H1 (cell line): ENCODE measurements around the gene STAM2. TPM values are rescaled to one million over a fixed set of nuclear protein-coding genes. Genes with fewer than 3 reads are reported as not detected.
"Not testable (repeated sequence)": the region's sequence is repeated elsewhere in the genome, so short reads cannot be mapped to it uniquely, and the experiment has no call there.

Source experiments
- CTCF ChIA-PET: fragments of 300-600 bp; sonication (Branson Sonifier 250); formaldehyde crosslinking; loops from one replicate; lab custom pipeline; 2021; ENCODE audit not compliant: partially characterized antibody; lab: Charles Lee
- POLR2A ChIA-PET: fragments of 300-600 bp; sonication (Branson Sonifier 250); formaldehyde crosslinking; loops from one replicate; lab custom pipeline; 2021; ENCODE audit warnings: inconsistent platforms; ENCODE audit not compliant: partially characterized antibody; lab: Charles Lee
- DNase-seq, 2 experiments: peaks; one replicate each; pipeline versions ENCODE4 v3.0.0 to v3.0.0-alpha.2; 2010 to 2022; ENCODE audit warnings: low spot score in 2 of 2, low read depth in 1 of 2, mixed read lengths in 1 of 2
- FAIRE-seq: peaks from 2 replicates; lab custom pipeline; 2011; peaks lifted over from hg19 to GRCh38; lab: Jason Lieb, UNC
- H2AFZ ChIP-seq: 2 replicates; pipeline ENCODE4 v1.8.1; 2012; ENCODE audit warnings: low read length, inconsistent platforms
- H2AK5ac ChIP-seq: 2 replicates; pipeline ENCODE4 v1.6.1; 2013; ENCODE audit warnings: low read depth, low read length
- H2BK120ac ChIP-seq: replicated peaks from 2 replicates; pipeline ENCODE3; 2013; ENCODE audit warnings: low read depth, low read length, inconsistent platforms
- H2BK12ac ChIP-seq: 2 replicates; pipeline ENCODE4 v1.6.1; 2013; ENCODE audit warnings: low read depth, low read length
- H2BK15ac ChIP-seq: 2 replicates; pipeline ENCODE4 v1.6.1; 2013; ENCODE audit warnings: low read length
- H2BK20ac ChIP-seq: 2 replicates; pipeline ENCODE4 v1.6.1; 2013; ENCODE audit warnings: low read length
- H2BK5ac ChIP-seq: 2 replicates; pipeline ENCODE4 v1.6.1; 2013; ENCODE audit warnings: low read depth, low read length
- H3K14ac ChIP-seq: 2 replicates; pipeline ENCODE4 v1.6.1; 2013; ENCODE audit warnings: inconsistent platforms; ENCODE audit not compliant: insufficient read length
- H3K18ac ChIP-seq: 2 replicates; pipeline ENCODE4 v1.6.1; 2013; ENCODE audit warnings: low read length; ENCODE audit errors: extremely low read depth
- H3K23ac ChIP-seq: 2 replicates; pipeline ENCODE4 v1.6.1; 2013; ENCODE audit warnings: inconsistent platforms; ENCODE audit not compliant: insufficient read length
- H3K23me2 ChIP-seq: 2 replicates; pipeline ENCODE4 v1.6.1; 2013; ENCODE audit warnings: low read depth, low read length
- H3K27ac ChIP-seq: 2 replicates; pipeline ENCODE4 v1.6.1; 2011; ENCODE audit warnings: low read depth, low read length, inconsistent platforms
- H3K27me3 ChIP-seq, 4 experiments: replicated peaks in 1 of 4; 1 replicate in 1 of 4; 2 replicates in 3 of 4; pipeline versions ENCODE4 v1.6.1 to v1.8.1; 2011 to 2013; ENCODE audit warnings: low read length in 3 of 4, mild to moderate bottlenecking in 3 of 4, inconsistent platforms in 2 of 4, mixed read lengths in 2 of 4, moderate library complexity in 1 of 4; ENCODE audit not compliant: control insufficient read depth in 3 of 4, insufficient read depth in 3 of 4; ENCODE audit errors: extremely low read depth in 1 of 4
- H3K36me3 ChIP-seq, 4 experiments: 2 replicates each; pipeline versions ENCODE4 v1.6.1 to v1.8.1; 2011 to 2013; ENCODE audit warnings: mild to moderate bottlenecking in 4 of 4, low read length in 3 of 4, moderate library complexity in 2 of 4, control low read depth in 1 of 4, inconsistent platforms in 1 of 4; ENCODE audit not compliant: insufficient read depth in 4 of 4, control insufficient read depth in 2 of 4
- H3K4ac ChIP-seq: replicated peaks from 2 replicates; pipeline ENCODE3; 2013; ENCODE audit warnings: low read length, low read depth, mixed read lengths, inconsistent platforms; ENCODE audit not compliant: insufficient read length
- H3K4me1 ChIP-seq, 4 experiments: replicated peaks in 1 of 4; 1 replicate in 1 of 4; 2 replicates in 3 of 4; pipeline versions ENCODE4 v1.6.1 to v1.8.1; 2011 to 2013; ENCODE audit warnings: low read length in 3 of 4, inconsistent platforms in 2 of 4, mixed read lengths in 1 of 4; ENCODE audit not compliant: insufficient read depth in 4 of 4, control insufficient read depth in 3 of 4
- H3K4me2 ChIP-seq, 2 experiments: 2 replicates each; pipeline versions ENCODE4 v1.6.1 to v1.8.1; 2011 to 2013; ENCODE audit warnings: low read depth in 2 of 2, low read length in 2 of 2, control low read depth in 1 of 2, inconsistent platforms in 1 of 2, mild to moderate bottlenecking in 1 of 2; ENCODE audit not compliant: insufficient read depth in 1 of 2
- H3K4me3 ChIP-seq, 4 experiments: fragments of 200-600, 300-600 bp in 1 of 4; sonication (generic), shearing (Covaris generic), sonication (Bioruptor Twin) in 1 of 4; 2 replicates each; pipeline versions ENCODE4 v1.5.1 to v1.8.1; 2011 to 2016; ENCODE audit warnings: low read length in 4 of 4, low read depth in 3 of 4, control low read depth in 2 of 4, inconsistent platforms in 2 of 4, mild to moderate bottlenecking in 2 of 4, mixed read lengths in 1 of 4, moderate library complexity in 1 of 4; ENCODE audit not compliant: insufficient read depth in 2 of 4; ENCODE audit errors: extremely low read depth in 1 of 4
- H3K56ac ChIP-seq: replicated peaks from 2 replicates; pipeline ENCODE3; 2013; ENCODE audit warnings: low read depth, mild to moderate bottlenecking, mixed read lengths, low read length, inconsistent platforms; ENCODE audit not compliant: insufficient read length
- H3K79me1 ChIP-seq: 2 replicates; pipeline ENCODE4 v1.6.1; 2013; ENCODE audit warnings: low read depth, low read length, control low read depth
- H3K79me2 ChIP-seq, 2 experiments: 2 replicates each; pipeline versions ENCODE4 v1.6.1 to v1.8.1; 2012 to 2013; ENCODE audit warnings: low read length in 2 of 2, mild to moderate bottlenecking in 2 of 2, inconsistent platforms in 1 of 2; ENCODE audit not compliant: insufficient read depth in 2 of 2, control insufficient read depth in 1 of 2
- H3K9ac ChIP-seq, 4 experiments: replicated peaks in 1 of 4; 1 replicate in 1 of 4; 2 replicates in 3 of 4; pipeline versions ENCODE4 v1.6.1 to v1.8.1; 2011 to 2013; ENCODE audit warnings: low read depth in 3 of 4, low read length in 3 of 4, control low read depth in 2 of 4, mild to moderate bottlenecking in 2 of 4, moderate library complexity in 2 of 4, inconsistent platforms in 1 of 4; ENCODE audit errors: extremely low read depth in 1 of 4
- H3K9me3 ChIP-seq, 2 experiments: 2 replicates each; pipeline versions ENCODE4 v1.6.1 to v1.8.1; 2012 to 2013; ENCODE audit warnings: mild to moderate bottlenecking in 2 of 2, moderate library complexity in 2 of 2, control low read depth in 1 of 2, inconsistent platforms in 1 of 2, low read depth in 1 of 2, low read length in 1 of 2, mixed read lengths in 1 of 2; ENCODE audit not compliant: insufficient read depth in 2 of 2
- H4K20me1 ChIP-seq, 2 experiments: replicated peaks in 1 of 2; 2 replicates each; pipeline versions ENCODE3 to v1.8.1; 2011 to 2013; ENCODE audit warnings: inconsistent platforms in 2 of 2, low read length in 2 of 2, mild to moderate bottlenecking in 1 of 2; ENCODE audit not compliant: insufficient read depth in 2 of 2, control insufficient read depth in 1 of 2
- H4K5ac ChIP-seq: 2 replicates; pipeline ENCODE4 v1.6.1; 2013; ENCODE audit warnings: low read length, low read depth, mixed read lengths, inconsistent platforms; ENCODE audit not compliant: insufficient read length
- H4K8ac ChIP-seq: 2 replicates; pipeline ENCODE4 v1.8.0; 2013; ENCODE audit warnings: mild to moderate bottlenecking, moderate library complexity, low read length, inconsistent platforms; ENCODE audit not compliant: insufficient read depth; ENCODE audit errors: extremely low read depth
- H4K91ac ChIP-seq: replicated peaks from 2 replicates; pipeline ENCODE3; 2013; ENCODE audit warnings: low read length, mixed read lengths, inconsistent platforms; ENCODE audit not compliant: insufficient read length
- WGBS, 2 experiments: shearing (Covaris generic) in 1 of 2; methylation state at CpG; one replicate each; pipeline versions ENCODE4 v1.1.6 to v1.1.7; 2013 to 2015; ENCODE audit warnings: low lambda C conversion rate in 2 of 2, mixed read lengths in 2 of 2, inconsistent platforms in 1 of 2, low coverage in 1 of 2, missing lambda C conversion rate in 1 of 2; ENCODE audit not compliant: insufficient replicate concordance in 2 of 2, insufficient coverage in 1 of 2, insufficient read length in 1 of 2; ENCODE audit errors: extremely low coverage in 1 of 2, missing lambda C conversion rate in 1 of 2; 5-methylcytosine and 5-hydroxymethylcytosine counted together
- polyA plus RNA-seq, 7 experiments: library from polyadenylated mRNA; depleted of rRNA in 3 of 7; stranded (reverse) in 5 of 7; unstranded in 2 of 7; fragments of >200 nt in 5 of 7; fragments of 200-250 nt in 2 of 7; gene quantifications; 1 replicate in 5 of 7; 2 replicates in 1 of 7; 4 replicates in 1 of 7; pipeline versions ENCODE4 v1.2.1 to v1.2.3, GENCODE V29; 2011 to 2013; ENCODE audit warnings: missing spikeins in 2 of 7, mixed read lengths in 2 of 7
- total RNA-seq: library from RNA; stranded (reverse); fragmentation: NEBNext Ultra II Directional; extraction: Animal tissue kit (Norgen Biotek cat#: 25700); gene quantifications from 2 replicates; pipeline ENCODE4 v1.2.1, GENCODE V29; 2021

The STAM2 gene
- total and polyA plus RNA-seq, 2 of the 8 experiments (the other 6 are each of a cell fraction or from before 2014, with no cell fraction given), result 5.4 to 9.4 TPM

DNA sequence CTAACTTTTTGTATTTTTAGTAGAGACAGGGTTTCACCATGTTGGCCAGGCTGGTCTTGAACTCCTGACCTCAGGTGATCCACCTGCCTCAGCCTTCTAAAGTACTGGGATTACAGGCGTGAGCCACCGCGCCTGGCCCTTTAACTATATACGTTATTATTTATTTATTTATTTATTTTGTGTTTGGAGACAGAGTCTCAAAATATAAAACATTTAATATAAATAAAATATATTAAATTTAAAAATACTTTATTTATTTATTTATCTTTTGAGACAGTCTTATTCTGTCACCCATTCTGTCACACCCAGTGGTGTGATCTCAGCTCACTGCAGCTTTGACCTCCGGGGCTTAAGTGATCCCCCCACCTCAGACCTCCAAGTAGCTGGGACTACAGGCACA, 11.2 kb upstream of the STAM2 start:
- FAIRE-seq, H2AK5ac ChIP-seq, H3K14ac ChIP-seq, H3K4me1 ChIP-seq, H2BK20ac ChIP-seq, H2AFZ ChIP-seq, H3K4ac ChIP-seq, H3K56ac ChIP-seq, H3K36me3 ChIP-seq, H3K79me1 ChIP-seq, H3K9ac ChIP-seq, DNase-seq, H4K5ac ChIP-seq, H4K91ac ChIP-seq, H3K79me2 ChIP-seq, H4K20me1 ChIP-seq, H2BK120ac ChIP-seq, H3K4me2 ChIP-seq, H3K27ac ChIP-seq, POLR2A ChIA-PET, H2BK15ac ChIP-seq, H3K4me3 ChIP-seq, H2BK12ac ChIP-seq, H2BK5ac ChIP-seq, H3K23ac ChIP-seq, H4K8ac ChIP-seq, H3K23me2 ChIP-seq, H3K18ac ChIP-seq, H3K9me3 ChIP-seq: not testable (repeated sequence)
- CTCF ChIA-PET, result interaction anchor here (0.8 to 1.8 kb wide), 4 partner anchors 116 to 447 kb away, joined by 3 to 5 read pairs (median 3); no protein-coding TSS in a partner anchor
- WGBS, 2 experiments, result 98% methylated on average over 5 of the region's 5 CpGs; no CpG with 5 or more reads in 1 of the 2 experiments
- peaks cover 10 to 20% (median 15%) of the 10 kb centered on the region in 4 experiments; a peak in 6 of 7 replicates for H3K27me3 ChIP-seq
